ENCODE measurements around the gene GSTP1. TPM values are rescaled to one million over a fixed set of nuclear protein-coding genes. Genes with fewer than 3 reads are reported as not detected.

GSTP1 gene
- total and polyA plus RNA-seq, 2 of the 8 experiments (the other 6 are each of a cell fraction or from before 2014, with no cell fraction given): 1,454 to 3,329 TPM

GRCh38 chr11:67584205-67584880 is 731 bp downstream of the GSTP1 start (continued):
- TF ChIP-seq NANOG (IDR thresholded peaks at IDR 0.05; ENCODE audit: insufficient read depth, low read depth, low read length, poor library complexity, severe bottlenecking) (no peak), CTBP2 (IDR thresholded peaks at IDR 0.05; ENCODE audit: borderline replicate concordance, insufficient read depth, insufficient read length, low read length) (peak; percentile 56), CBX8 (IDR thresholded peaks at IDR 0.05; ENCODE audit: borderline replicate concordance, low read depth, low read length) (no peak), PHF8 (conservative IDR thresholded peaks at IDR 0.05; ENCODE audit: low read depth, low read length) (no peak), CREB1 (IDR thresholded peaks at IDR 0.05) (no peak), RFX5 (IDR thresholded peaks at IDR 0.05; ENCODE audit: borderline replicate concordance, low read depth, low read length) (no peak), GABPA (IDR thresholded peaks at IDR 0.05; ENCODE audit: borderline replicate concordance, insufficient read depth, low read length) (no peak), POU5F1 (IDR thresholded peaks at IDR 0.05; ENCODE audit: low read depth, low read length) (no peak), BCL11A (IDR thresholded peaks at IDR 0.05; ENCODE audit: low read depth in 2 of 2, low read length in 2 of 2) (no peak), POLR2A (IDR thresholded peaks at IDR 0.05; ENCODE audit: control extremely low read depth in 1 of 2, low read depth in 2 of 2, low read length in 2 of 2) (no peak; a peak in 1 of 3 replicates), ZNF274 (IDR thresholded peaks at IDR 0.05; ENCODE audit: borderline replicate concordance, extremely low read depth, low read length) (no peak), KDM5A (IDR thresholded peaks at IDR 0.05; ENCODE audit: low read length) (no peak)
